BLaER1 treated with 17β-estradiol and CSF1 and Interleukin-3, amounts not matched to agents 10 nM and 100 nM (cell line): ENCODE measurements around the gene HLA-E.
"Not testable (repeated sequence)": the region's sequence is repeated elsewhere in the genome, so short reads cannot be mapped to it uniquely, and the experiment has no call there.

Experiments used
- H3K27ac ChIP-seq, 11 experiments: shearing (Covaris generic); formaldehyde crosslinking; 2 replicates each; pipeline ENCODE4 v1.8.1; 2022
- H3K27me3 ChIP-seq, 11 experiments: shearing (Covaris generic); formaldehyde crosslinking; 2 replicates each; pipeline ENCODE4 v1.8.1; 2022
- H3K36me3 ChIP-seq, 11 experiments: shearing (Covaris generic); formaldehyde crosslinking; 2 replicates each; pipeline ENCODE4 v1.8.1; 2022
- H3K4me1 ChIP-seq, 10 experiments: shearing (Covaris generic); formaldehyde crosslinking; 2 replicates each; pipeline ENCODE4 v1.8.1; 2022
- H3K4me2 ChIP-seq, 11 experiments: shearing (Covaris generic); formaldehyde crosslinking; 2 replicates each; pipeline ENCODE4 v1.8.1; 2022
- H3K4me3 ChIP-seq, 10 experiments: shearing (Covaris generic); formaldehyde crosslinking; 2 replicates each; pipeline ENCODE4 v1.8.1; 2022
- H3K9ac ChIP-seq, 11 experiments: shearing (Covaris generic); formaldehyde crosslinking; 2 replicates each; pipeline ENCODE4 v1.8.1; 2022
- H3K9me3 ChIP-seq, 11 experiments: shearing (Covaris generic); formaldehyde crosslinking; replicated peaks in 1 of 11; 2 replicates each; pipeline ENCODE4 v1.8.1; 2022
- H4K20me1 ChIP-seq, 11 experiments: shearing (Covaris generic); formaldehyde crosslinking; 2 replicates each; pipeline ENCODE4 v1.8.1; 2022
- Cebpa-rat ChIP-seq, 11 experiments: shearing (Covaris generic); IDR thresholded peaks; 2 replicates each; pipeline ENCODE4 v1.8.1; 2022

HLA-E gene

DNA sequence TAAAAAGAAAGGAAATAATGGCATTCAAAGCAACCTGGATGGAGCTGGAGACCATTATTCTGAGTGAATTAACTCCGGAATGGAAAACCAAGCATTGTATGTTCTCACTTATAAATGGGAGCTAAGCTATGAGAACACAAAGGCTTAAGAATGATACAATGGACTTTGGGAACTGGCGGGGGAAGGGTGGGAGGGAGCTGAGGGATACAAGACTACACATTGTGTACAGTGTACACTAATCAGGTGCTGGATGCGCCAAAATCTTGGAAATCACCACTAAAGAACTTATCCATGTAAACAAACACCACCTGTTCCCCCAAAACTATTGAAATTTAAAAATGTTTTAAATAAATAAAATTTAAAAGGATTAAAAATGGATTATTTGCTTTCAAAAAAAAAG lies 4.1 kb upstream of the HLA-E start:
- Histone ChIP-seq H4K20me1 (peaks cover 2 to 27% (median 22%) of the 10 kb centered on the region in 11 experiments), H3K9me3 (no peaks in the 10 kb centered on the region; a peak in 1 of 22 replicates), H3K4me3 (no peak overlapping the region), H3K36me3 (peaks cover 1 to 2% (median 2%) of the 10 kb centered on the region in 11 experiments), H3K4me1 (peaks cover 31 to 42% (median 37%) of the 10 kb centered on the region in 10 experiments), H3K27me3 (peaks cover 18 to 27% (median 22%) of the 10 kb centered on the region in 11 experiments), H3K4me2 (no peak overlapping the region), H3K9ac (no peak overlapping the region), H3K27ac (no peak overlapping the region)
- no peak for TF ChIP-seq Cebpa-rat (IDR thresholded peaks at IDR 0.05)

DNA sequence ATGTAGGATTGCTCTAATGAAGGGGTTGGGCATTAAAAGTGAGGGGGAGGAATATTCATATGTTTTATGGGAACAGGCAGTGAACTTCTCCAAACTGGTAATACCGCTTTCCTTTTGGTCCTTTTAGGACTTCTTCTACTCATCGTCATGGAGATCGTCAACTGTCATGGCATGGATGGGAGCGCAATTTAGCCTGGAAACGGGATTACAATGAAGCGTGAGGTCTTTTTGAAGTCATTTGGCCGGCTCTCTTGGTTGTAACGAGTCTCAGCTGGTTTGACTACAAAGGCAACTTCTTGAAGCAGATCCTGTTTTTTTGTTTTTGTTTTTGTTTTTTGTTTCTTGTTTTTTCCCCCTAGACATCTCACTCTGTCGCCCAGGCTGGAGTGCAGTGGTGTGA lies 1.4 kb upstream of the HLA-E start:
- H3K36me3 ChIP-seq = peaks cover 28 to 29% (median 29%) of the 10 kb centered on the region in 11 experiments
- peak overlapping the region in 5 of 11 experiments; percentile 1 to 81 (median 53); a peak in 5 of 22 replicates for H3K4me2 ChIP-seq
- H3K27me3 ChIP-seq = peaks cover 0 to 4% (median 0%) of the 10 kb centered on the region in 11 experiments; a peak in 2 of 22 replicates
- peaks cover 29 to 36% (median 34%) of the 10 kb centered on the region in 11 experiments for H4K20me1 ChIP-seq
- no peak overlapping the region for H3K27ac ChIP-seq
- no peaks in the 10 kb centered on the region; a peak in 1 of 22 replicates for H3K9me3 ChIP-seq
- peaks cover 37 to 51% (median 44%) of the 10 kb centered on the region in 10 experiments for H3K4me1 ChIP-seq
- no peak overlapping the region for H3K4me3 ChIP-seq
- no peak for TF ChIP-seq Cebpa-rat (IDR thresholded peaks at IDR 0.05)
- H3K9ac ChIP-seq = no peak overlapping the region

DNA sequence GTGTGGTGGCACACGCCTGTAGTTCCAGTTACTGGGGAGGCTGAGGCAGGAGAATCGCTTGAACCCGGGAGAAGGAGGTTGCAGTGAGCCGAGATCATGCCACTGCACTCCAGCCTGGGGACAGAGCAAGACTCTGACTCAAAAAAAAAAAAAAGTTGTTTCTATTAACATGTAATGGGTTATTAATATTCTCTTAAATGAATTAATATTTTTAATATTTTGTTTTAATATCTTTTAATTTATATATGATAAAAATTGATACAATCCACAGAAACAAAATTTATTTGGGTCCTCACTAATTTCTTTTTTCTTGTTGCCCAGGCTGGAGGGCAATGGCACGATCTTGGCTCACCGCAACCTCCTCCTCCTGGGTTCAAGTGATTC lies 620 bp upstream of the HLA-E start:
- Histone ChIP-seq H3K9ac (peak overlapping the region; percentile 93 to 100 (median 99); a peak in 18 of 22 replicates), H3K4me2 (peak overlapping the region; percentile 53 to 81 (median 65); a peak in 21 of 22 replicates), H4K20me1 (peaks cover 36 to 43% (median 41%) of the 10 kb centered on the region in 11 experiments)

DNA sequence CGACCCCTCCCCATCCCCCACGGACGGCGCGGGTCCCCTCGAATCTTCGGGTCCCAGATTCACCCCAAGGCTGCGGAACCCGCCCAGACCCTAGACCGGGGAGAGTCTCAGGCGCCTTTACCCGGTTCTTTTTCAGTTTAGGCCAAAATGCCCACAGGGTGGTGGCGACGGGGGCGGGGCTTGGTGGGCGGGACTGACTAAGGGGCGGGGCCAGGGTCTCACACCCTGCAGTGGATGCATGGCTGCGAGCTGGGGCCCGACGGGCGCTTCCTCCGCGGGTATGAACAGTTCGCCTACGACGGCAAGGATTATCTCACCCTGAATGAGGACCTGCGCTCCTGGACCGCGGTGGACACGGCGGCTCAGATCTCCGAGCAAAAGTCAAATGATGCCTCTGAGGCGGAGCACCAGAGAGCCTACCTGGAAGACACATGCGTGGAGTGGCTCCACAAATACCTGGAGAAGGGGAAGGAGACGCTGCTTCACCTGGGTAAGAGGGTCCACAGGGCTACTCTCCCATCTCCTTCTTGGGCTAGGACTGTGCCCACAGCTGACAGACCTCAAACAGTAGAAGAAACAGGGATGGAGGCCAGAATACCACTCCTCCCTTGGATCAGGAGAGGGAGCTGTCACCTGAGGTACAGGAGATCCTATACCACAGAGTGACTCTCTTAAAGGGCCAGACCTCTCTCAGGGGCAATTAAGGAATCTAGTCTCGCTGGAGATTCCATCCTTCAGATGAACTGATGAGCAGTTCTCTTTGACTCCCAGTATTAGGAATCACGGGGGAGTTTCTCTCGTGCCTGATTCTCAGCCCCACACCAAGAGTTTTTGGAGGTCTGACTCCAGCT lies 942 bp downstream of the HLA-E start:
- H3K27me3 ChIP-seq = no peaks in the 10 kb centered on the region
- TF ChIP-seq Cebpa-rat (IDR thresholded peaks at IDR 0.05) = no peak
- H3K27ac ChIP-seq = peak overlapping the region; percentile 91 to 99 (median 97)

More for the DNA sequence above, 620 bp upstream of the HLA-E start:
- H3K4me3 ChIP-seq = peak overlapping the region; percentile 88 to 99 (median 98); a peak in 19 of 20 replicates
- peak overlapping the region; percentile 91 to 99 (median 97) for H3K27ac ChIP-seq
- H3K36me3 ChIP-seq = peaks cover 36 to 37% (median 36%) of the 10 kb centered on the region in 11 experiments
- peaks cover 45 to 59% (median 50%) of the 10 kb centered on the region in 10 experiments for H3K4me1 ChIP-seq
- H3K9me3 ChIP-seq, H3K27me3 ChIP-seq: not testable (repeated sequence)

DNA sequence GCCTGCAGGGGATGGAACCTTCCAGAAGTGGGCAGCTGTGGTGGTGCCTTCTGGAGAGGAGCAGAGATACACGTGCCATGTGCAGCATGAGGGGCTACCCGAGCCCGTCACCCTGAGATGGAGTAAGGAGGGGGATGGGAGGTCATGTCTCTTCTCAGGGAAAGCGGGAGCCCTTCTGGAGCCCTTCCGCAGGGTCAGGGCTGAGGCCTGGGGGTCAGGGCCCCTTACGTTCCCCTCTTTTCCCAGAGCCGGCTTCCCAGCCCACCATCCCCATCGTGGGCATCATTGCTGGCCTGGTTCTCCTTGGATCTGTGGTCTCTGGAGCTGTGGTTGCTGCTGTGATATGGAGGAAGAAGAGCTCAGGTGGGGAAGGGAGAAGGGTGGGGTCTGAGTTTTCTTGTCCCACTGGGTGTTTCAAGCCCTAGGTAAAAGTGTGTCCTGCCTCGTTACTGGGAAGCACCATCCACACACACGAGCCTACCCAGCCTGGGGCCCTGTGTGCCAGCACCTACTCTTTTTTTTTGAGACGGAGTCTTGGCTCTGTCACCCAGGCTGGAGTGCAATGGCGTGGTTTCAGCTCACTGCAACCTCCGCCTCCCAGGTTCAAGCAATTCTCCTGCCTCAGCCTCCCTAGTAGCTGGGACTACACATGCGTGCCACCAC lies 2.1 kb downstream of the HLA-E start:
- Histone ChIP-seq H3K4me2 (peak overlapping the region; percentile 94 to 100 (median 100)), H3K27ac (peak overlapping the region; percentile 8 to 99 (median 97); a peak in 18 of 22 replicates), H4K20me1 (peaks cover 39 to 56% (median 46%) of the 10 kb centered on the region in 11 experiments), H3K9ac (peak overlapping the region; percentile 93 to 100 (median 99)), H3K36me3 (peaks cover 41 to 45% (median 44%) of the 10 kb centered on the region in 11 experiments), H3K4me3 (peak overlapping the region; percentile 88 to 99 (median 98)), H3K4me1 (peaks cover 44 to 78% (median 66%) of the 10 kb centered on the region in 10 experiments)
- not testable (repeated sequence) for H3K27me3 ChIP-seq, H3K9me3 ChIP-seq

More for the DNA sequence above, 942 bp downstream of the HLA-E start:
- no peaks in the 10 kb centered on the region; a peak in 1 of 22 replicates for H3K9me3 ChIP-seq
- peak overlapping the region; percentile 94 to 100 (median 100) for H3K4me2 ChIP-seq
- peaks cover 39 to 56% (median 46%) of the 10 kb centered on the region in 11 experiments for H4K20me1 ChIP-seq
- H3K9ac ChIP-seq = peak overlapping the region; percentile 93 to 100 (median 99)
- peaks cover 37 to 66% (median 56%) of the 10 kb centered on the region in 10 experiments for H3K4me1 ChIP-seq
- H3K4me3 ChIP-seq = peak overlapping the region; percentile 88 to 99 (median 98)
- H3K36me3 ChIP-seq = peaks cover 41 to 45% (median 44%) of the 10 kb centered on the region in 11 experiments

DNA sequence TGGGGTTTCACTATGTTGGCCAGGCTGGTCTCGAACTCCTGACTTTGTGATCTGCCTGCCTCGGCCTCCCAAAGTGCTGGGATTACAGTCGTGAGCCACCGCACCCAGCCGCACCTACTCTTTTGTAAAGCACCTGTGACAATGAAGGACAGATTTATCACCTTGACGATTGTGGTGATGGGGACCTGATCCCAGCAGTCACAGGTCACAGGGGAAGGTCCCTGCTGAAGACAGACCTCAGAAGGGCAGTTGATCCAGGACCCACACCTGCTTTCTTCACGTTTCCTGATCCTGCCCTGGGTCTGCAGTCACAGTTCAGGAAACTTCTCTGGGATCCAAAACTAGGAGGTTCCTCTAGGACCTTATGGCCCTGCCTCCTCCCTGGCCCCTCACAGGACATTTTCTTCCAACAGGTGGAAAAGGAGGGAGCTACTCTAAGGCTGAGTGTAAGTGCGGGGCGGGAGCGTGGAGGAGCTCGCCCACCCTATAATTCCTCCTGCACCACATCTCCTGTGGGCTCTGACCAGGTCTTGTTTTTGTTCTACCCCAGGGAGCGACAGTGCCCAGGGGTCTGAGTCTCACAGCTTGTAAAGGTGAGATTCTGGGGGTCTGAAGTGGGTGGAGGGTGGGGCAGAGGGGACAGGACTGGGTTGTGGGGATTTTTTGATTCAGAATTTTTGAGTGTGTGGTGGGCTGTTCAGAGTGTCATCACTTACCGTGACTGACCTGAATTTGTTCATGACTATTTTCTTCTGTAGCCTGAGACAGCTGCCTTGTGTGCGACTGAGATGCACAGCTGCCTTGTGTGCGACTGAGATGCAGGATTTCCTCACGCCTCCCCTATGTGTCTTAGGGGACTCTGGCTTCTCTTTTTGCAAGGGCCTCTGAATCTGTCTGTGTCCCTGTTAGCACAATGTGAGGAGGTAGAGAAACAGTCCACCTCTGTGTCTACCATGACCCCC lies 3.0 kb downstream of the HLA-E start:
- Histone ChIP-seq H3K4me3 (peak overlapping the region; percentile 10 to 99 (median 98); a peak in 19 of 20 replicates), H4K20me1 (peaks cover 39 to 56% (median 46%) of the 10 kb centered on the region in 11 experiments), H3K9me3 (no peaks in the 10 kb centered on the region; a peak in 1 of 22 replicates), H3K9ac (peak overlapping the region; percentile 93 to 100 (median 99); a peak in 21 of 22 replicates), H3K4me2 (peak overlapping the region; percentile 94 to 100 (median 100)), H3K36me3 (peaks cover 41 to 45% (median 44%) of the 10 kb centered on the region in 11 experiments), H3K4me1 (peaks cover 53 to 86% (median 74%) of the 10 kb centered on the region in 10 experiments), H3K27me3 (no peaks in the 10 kb centered on the region), H3K27ac (peak overlapping the region in 8 of 11 experiments; percentile 42 to 99 (median 96); a peak in 16 of 22 replicates)
- no peak for TF ChIP-seq Cebpa-rat (IDR thresholded peaks at IDR 0.05)

DNA sequence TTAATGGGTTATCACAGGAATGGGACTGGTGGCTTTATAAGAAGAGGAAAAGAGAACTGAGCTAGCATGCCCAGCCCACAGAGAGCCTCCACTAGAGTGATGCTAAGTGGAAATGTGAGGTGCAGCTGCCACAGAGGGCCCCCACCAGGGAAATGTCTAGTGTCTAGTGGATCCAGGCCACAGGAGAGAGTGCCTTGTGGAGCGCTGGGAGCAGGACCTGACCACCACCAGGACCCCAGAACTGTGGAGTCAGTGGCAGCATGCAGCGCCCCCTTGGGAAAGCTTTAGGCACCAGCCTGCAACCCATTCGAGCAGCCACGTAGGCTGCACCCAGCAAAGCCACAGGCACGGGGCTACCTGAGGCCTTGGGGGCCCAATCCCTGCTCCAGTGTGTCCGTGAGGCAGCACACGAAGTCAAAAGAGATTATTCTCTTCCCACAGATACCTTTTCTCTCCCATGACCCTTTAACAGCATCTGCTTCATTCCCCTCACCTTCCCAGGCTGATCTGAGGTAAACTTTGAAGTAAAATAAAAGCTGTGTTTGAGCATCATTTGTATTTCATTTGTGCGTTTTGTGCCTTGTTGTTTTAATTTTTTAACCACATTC lies 4.4 kb downstream of the HLA-E start:
- peaks cover 39 to 56% (median 46%) of the 10 kb centered on the region in 11 experiments for H4K20me1 ChIP-seq
- peaks cover 53 to 83% (median 72%) of the 10 kb centered on the region in 10 experiments for H3K4me1 ChIP-seq
- peaks cover 0 to 11% (median 2%) of the 10 kb centered on the region in 11 experiments; a peak in 9 of 22 replicates for H3K9me3 ChIP-seq
- H3K4me2 ChIP-seq = peak overlapping the region in 6 of 11 experiments; percentile 94 to 100 (median 100); a peak in 12 of 22 replicates
- H3K9ac ChIP-seq = peak overlapping the region in 6 of 11 experiments; percentile 2 to 100 (median 62); a peak in 7 of 22 replicates
- peak overlapping the region in 2 of 10 experiments; percentile 98 to 99; a peak in 5 of 20 replicates for H3K4me3 ChIP-seq
- no peak for TF ChIP-seq Cebpa-rat (IDR thresholded peaks at IDR 0.05)
- peaks cover 41 to 45% (median 44%) of the 10 kb centered on the region in 11 experiments for H3K36me3 ChIP-seq
- peak overlapping the region in 3 of 11 experiments; percentile 37 to 99 (median 85); a peak in 3 of 22 replicates for H3K27ac ChIP-seq
- H3K27me3 ChIP-seq = no peaks in the 10 kb centered on the region
